GM18861 (cell line): Measurements from ENCODE around the gene CCNB3.
"Not testable (repeated sequence)": the region's sequence is repeated elsewhere in the genome, so short reads cannot be mapped to it uniquely, and the experiment has no call there.

Experiments
- ATAC-seq: cut with Tn5 transposase; IDR thresholded peaks from one replicate; pipeline ENCODE4 v1.9.1; 2021; ENCODE audit not compliant: unreplicated experiment

The CCNB3 gene

GRCh38 chrX:50204364-50204899 is at the start of gene CCNB3:
CCNB3 (plus strand) TSS chrX:50204765; CDS start chrX:50285164, 80,399 bp downstream.
- ATAC-seq: peak; percentile 95

GRCh38 chrX:50157545-50158135 is 46.9 kb upstream of the CCNB3 start:
- ATAC-seq: no peak

GRCh38 chrX:50158593-50158992 is 46.0 kb upstream of the CCNB3 start:
- no peak for ATAC-seq

GRCh38 chrX:50161127-50161526 is 43.4 kb upstream of the CCNB3 start:
- no peak for ATAC-seq

- no peak for ATAC-seq
These were observed 38.8 kb upstream of the CCNB3 start for GRCh38 chrX:50165727-50166126.

- no peak for ATAC-seq
These were observed 37.2 kb upstream of the CCNB3 start for GRCh38 chrX:50167366-50167765.

GRCh38 chrX:50168241-50168687 is 36.3 kb upstream of the CCNB3 start:
- ATAC-seq: peak; percentile 36

- ATAC-seq: no peak
These were observed 34.8 kb upstream of the CCNB3 start for GRCh38 chrX:50169717-50170116.

- no peak for ATAC-seq
These were observed 24.3 kb upstream of the CCNB3 start for GRCh38 chrX:50180073-50180940.

- no peak for ATAC-seq
These were observed 20.7 kb upstream of the CCNB3 start for GRCh38 chrX:50183891-50184290.

GRCh38 chrX:50188859-50189600 is 15.5 kb upstream of the CCNB3 start:
- ATAC-seq: no peak

GRCh38 chrX:50198348-50198747 is 6.2 kb upstream of the CCNB3 start:
- no peak for ATAC-seq

- ATAC-seq: no peak
These were observed 3.7 kb upstream of the CCNB3 start, which contains the start of gene AKAP4 for GRCh38 chrX:50200907-50201306. AKAP4 (minus strand) TSS chrX:50201007; CDS start chrX:50200889, 118 bp downstream.

GRCh38 chrX:50202539-50202938 is 2.0 kb upstream of the CCNB3 start:
- ATAC-seq: no peak

- no peak for ATAC-seq
These were observed 2.2 kb downstream of the CCNB3 start for GRCh38 chrX:50206753-50207152.

- ATAC-seq: no peak
These were observed 6.9 kb downstream of the CCNB3 start for GRCh38 chrX:50211510-50211909.

- no peak for ATAC-seq
These were observed 76.7 kb downstream of the CCNB3 start for GRCh38 chrX:50281253-50281652.

- no peak for ATAC-seq
These were observed 122.7 kb downstream of the CCNB3 start for GRCh38 chrX:50327235-50327634.

GRCh38 chrX:50332668-50333067 is 128.1 kb downstream of the CCNB3 start:
- not testable (repeated sequence) for ATAC-seq

GRCh38 chrX:50333308-50333707 is 128.7 kb downstream of the CCNB3 start:
- no peak for ATAC-seq

GRCh38 chrX:50343917-50344316 is 139.4 kb downstream of the CCNB3 start:
- no peak for ATAC-seq
